Activated CD4-positive, alpha-beta T cell treated with anti-CD3 and anti-CD28 coated beads for 48 hours (primary cell): Measurements from ENCODE around the gene BCL11A.

ENCODE experiments used
- DNase-seq: peaks from one replicate; pipeline ENCODE4 v3.0.0-alpha.2; 2020

Gene BCL11A

DNA sequence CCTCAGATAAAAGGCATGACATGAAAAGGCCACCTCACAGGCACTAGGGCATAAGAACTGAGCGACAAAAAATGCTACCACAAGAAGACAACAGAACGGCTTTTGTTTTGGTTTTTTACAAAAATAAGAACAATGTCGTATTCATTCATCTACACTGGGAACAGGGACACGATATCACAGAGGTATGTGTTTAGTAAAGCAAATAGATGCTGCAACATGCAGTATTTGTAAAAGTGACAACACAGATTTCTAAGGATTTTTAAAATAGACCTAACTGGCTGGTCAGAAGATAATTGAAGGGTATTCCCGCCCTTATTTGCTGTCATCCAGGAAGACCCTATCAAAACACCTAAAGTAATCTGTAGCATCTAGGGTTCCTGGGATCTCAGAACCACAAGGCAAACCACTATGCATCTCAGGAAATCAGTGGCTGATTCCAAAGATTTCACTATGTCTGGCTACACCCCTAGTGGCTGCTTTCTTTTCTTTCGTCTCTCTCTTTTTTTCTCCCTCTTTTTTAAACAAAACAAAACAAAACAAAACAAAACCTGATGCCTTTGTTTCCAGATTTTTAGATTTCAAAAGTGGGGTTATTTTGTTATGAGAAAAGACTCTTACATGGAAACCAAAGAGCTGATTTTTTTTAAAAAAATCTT is 97.2 kb downstream of the BCL11A start:
- no peak for DNase-seq

DNA sequence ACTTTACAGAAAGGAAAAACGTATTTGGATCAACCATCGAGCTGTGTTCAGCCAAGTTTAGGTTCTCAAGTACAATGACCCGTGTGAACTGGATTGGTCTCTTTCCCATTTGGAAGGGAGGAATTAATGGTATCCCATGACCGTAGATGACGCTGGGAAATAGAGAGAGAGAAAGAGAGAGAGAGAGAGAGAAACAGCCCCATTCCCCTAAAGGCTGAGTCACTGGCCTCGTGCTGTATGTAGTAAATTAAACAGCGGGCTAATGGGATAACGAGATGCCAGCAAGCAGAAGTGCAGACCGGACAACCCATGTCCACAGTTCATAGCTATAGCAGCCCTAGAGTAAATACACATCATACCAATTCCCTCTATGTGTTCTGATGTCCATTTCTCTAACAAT is 99.6 kb downstream of the BCL11A start:
- DNase-seq: no peak

DNA sequence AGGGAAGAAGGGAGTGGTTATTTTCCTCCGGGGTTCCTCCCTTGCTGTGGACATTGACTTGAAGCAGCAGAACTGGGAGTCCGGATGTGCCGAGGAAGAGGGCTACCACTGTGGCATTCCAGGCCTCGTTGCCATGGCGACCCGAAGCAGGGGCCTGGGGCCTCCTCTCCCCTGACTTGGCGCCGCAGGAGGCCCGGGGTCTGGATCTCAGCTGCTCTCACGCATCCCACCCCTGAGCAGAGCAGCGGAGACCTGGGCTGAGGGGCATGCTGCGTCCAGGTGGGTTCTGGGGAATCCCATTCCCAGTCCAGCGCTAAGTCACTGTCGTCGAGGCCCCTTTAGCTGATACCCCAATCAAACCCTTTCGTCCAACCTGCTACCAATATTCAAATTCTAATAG is 100.2 kb downstream of the BCL11A start:
- DNase-seq: no peak

DNA sequence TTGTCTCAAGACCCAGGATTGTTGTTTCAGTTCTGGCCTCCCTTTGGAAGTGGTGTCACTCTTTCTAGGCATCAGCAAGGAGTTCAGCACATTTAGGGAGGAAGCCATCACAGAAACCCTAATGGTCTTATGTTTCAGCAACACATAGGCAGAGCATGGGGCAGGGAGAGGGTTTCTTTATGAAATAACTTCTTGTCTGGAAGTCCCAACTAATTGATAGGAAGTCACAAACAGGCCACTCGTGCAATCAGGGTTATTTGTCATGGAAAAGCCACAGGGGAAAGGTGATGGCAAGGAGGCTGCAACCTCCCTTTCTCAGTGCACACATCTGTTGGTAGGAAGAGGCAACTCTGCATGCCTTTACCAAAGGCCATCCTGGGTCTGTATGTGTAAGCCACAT is 103.0 kb downstream of the BCL11A start:
- DNase-seq: no peak

DNA sequence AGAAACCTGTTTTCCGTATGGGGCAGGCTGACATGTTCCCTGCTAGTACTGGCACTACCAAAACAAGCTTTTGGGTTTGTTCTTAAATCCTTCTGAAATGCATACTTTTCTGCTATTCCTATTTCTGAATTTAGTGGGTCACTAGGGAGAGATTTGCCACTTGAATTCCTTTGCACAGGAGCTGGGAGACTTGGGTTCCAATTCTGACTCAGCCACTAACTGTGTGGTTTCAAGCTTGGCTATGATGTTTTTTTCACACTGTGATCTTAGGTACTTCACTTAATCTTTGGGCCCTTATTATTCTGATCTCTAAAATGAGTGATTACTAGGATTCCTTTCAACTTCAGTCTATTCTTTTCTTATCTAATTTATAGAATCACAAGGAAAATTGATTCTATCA is 105.5 kb downstream of the BCL11A start:
- no peak for DNase-seq

DNA sequence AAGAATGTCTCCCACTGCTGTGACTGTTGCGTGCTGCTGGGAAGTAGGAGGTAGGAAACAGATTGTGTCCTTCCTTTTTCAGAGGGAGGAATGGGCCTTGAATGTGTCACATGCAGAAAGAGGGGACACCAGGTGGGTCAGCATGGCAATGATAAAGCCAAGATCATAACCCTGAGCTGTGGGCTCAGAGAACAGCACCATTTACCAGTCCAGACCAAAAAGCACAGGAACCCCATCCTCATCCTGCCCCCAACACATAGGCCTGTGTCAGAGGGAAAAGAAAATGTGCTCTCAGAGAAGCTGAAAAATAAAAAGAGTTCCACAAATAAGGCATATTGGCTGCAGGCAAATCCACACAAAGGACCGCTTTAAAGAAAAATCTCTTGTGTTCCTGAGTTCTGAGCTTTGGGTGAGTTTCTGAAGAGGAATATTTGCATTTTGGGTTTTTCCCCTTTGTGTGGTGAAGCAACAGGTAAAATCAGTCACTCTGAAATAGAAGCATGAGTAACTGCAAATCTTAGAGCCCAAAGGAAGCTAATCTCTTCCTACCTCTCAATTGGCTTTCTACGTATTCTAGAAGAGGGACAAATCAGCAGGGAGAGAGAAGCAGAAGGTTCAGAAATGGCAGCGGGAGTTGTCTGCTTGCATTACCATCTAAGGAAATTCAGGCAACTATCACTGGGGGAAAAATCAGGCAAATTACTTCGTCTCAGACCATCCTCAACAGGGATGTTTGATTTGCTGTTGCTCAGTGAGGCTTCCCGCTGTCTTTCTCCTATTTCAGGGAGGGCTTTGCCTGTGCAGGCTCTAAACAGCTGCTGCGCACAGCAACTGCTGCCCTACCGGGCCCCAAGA is 106.8 kb downstream of the BCL11A start:
- no peak for DNase-seq

DNA sequence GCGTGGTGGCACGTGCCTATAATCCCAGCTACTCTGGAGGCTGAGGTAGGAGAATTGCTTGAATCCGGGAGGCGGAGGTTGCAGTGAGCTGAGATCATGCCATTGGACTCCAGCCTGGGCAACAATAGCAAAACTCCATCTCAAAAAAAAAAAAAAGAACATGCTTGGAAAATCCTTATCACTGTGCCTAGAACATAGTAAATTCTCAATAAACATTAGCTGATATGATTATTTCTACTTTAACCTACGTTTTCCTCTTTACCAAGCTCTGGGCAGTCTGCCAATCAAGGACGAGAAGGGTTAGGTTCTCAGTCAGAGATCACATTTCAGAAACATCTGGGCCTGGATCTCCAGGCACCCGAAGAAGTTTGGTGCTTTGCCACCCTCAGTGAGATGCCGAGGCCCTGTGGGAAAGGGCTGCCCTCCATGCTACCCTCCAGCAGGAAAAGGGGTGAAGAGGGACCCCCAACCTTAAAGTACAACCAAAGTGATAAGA is 107.7 kb downstream of the BCL11A start:
- no peak for DNase-seq

DNA sequence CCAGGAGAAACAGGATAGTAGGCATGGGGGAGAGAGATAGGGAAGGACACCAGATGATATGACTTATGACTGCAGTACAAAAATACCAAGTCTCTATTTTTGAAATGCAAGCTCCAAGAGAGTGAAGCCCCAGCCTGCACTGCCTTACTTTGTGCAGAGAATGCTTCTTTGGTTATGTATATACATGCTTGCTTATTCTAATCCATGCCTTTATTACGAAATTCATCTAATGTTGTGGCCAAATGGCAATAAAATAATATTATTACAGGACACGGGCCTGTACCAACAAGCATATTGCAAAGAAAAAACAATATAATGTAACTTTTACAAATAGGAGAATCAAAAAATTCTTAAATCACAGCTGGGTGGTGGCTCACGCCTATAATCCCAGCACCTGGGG is 110.8 kb downstream of the BCL11A start:
- no peak for DNase-seq

DNA sequence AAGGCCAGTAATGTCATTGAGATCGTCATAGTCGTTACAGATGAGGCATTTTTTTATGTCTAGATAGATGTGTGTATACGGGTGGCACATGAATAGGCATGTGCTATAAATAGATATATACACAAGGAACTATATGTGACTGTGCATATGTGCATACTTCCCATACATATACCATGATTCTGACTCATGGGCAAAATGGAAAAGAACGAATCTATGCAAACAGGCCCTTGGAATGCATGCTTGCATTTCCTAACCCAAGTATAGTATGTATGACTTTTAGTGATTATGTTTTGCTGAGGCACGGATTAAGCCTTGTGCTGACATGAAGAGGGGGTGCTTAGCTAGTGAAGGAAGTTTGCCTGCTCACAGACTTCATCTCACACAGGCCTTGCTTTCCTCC is 111.7 kb downstream of the BCL11A start:
- DNase-seq: no peak

DNA sequence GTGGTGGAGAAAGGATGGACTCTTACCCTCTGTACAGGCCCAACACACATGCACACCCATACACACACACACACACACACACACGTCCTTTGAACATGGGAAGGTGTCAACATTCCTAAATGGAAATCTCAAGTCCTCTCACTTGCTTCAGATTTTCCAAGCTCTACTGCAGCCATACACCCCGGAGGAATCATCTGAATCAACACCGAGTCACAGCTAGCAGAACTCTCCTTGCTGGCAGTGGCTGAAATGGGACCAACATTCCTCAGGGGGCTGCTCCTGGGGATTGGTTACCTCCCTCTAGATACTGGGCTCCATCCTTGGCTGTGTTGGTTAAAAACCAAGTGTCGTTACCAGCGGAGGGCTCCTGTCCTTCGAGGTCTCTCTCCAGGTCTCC is 112.7 kb downstream of the BCL11A start:
- DNase-seq: no peak

DNA sequence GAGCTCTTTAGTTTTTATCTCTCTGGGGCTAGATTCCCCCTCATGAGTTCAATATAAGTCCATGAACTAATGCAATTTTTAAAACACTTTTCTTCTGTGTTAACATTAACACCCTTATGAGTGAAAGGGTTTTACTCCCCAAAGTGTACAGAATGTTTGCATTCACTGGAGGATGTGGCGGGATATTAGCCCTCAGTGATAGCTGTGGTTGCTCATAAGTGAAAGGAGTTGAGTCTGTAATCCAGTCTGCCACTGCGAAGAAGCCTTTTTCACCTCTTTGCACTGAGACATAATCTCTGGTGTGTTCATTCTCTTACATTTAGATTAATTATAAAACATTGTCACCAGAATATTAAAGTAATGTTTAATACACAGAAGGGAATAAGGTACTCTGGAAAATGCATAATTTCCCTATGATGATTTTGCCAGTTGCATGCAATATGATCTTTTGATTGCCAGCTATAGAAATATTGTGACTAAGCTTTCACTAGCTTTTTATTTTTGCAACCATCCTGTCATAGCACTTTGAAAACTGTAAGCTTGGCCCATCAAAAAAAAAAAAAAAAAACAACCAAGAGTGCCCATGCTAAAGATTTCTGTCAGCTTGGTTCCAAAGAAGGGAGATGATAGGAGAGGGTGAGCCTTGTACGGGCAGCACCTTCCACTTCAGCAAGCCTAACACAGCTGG is 113.2 kb downstream of the BCL11A start:
- DNase-seq: no peak

DNA sequence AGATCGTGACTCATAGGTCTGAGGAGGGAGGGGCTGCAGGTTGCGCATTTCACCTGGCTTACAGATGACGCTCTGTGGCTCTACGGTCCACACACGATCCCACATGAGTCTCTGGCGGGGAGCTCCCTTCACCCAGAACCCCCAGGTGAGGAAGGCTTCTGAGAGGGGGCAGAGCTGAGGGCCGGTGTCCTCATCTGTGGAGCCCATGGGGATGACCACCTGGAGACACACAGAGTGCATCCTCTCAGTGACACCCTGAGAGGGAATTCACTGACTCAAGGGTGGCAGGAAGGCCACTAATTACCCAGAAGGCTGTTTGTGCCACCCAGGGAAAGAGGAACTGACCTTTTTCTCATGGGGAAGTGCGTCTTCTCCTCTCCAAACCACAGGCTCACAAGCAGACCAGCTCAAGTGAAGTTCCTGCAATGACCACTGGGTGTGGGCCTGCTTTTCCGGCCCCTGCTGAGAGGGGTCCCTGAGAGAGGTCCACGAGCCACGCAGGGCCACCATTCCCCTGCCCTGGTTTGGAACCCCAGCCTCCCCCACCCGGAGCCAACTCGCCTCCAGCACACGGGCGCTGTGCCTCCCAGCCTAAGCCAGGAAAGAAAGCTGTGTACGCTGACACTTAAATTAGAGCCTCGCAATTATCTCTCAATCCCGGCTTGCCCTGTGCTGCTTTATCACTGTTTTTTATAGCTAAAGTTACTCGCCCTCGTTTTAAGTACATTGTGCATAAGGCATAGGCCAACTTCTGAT is 114.1 kb downstream of the BCL11A start:
- no peak for DNase-seq

DNA sequence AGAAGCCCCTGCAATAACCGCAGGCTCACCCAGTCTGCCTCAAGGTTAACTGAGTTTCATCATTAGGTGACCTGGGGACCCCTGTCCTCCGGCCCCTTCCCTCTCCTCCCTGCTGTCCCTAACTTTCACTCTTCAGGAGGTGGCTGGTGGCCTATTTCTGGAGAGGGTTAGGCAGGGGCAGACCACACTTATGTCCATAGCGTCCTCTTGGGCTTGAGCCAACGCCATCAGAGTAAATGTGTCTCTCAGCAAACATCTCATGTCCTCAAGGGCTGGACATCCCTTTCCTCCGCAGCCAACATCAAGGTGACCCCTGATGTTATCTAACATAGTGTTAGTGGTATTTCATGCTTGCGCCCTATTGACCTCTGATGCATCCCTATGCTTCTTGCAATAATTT is 114.8 kb downstream of the BCL11A start:
- DNase-seq: no peak

DNA sequence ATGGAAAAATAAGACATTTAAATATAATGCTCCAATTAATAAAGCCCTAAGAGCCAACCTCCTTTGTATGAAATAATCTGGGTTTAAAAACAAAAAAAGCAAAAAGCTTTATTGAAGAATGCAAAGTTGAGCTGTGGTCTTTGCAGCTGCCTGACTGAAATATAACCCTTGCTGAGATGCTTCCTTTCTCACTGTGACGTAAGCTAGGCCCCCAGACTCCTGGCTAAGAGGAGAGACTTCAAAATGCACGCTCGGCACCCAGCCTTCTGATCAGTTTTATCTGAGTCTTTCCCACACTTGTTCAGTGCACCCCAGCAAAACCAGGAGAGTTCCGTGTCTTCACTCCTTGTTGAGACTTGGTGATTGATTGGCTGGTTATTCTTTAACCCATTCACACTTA is 115.3 kb downstream of the BCL11A start:
- DNase-seq: no peak

DNA sequence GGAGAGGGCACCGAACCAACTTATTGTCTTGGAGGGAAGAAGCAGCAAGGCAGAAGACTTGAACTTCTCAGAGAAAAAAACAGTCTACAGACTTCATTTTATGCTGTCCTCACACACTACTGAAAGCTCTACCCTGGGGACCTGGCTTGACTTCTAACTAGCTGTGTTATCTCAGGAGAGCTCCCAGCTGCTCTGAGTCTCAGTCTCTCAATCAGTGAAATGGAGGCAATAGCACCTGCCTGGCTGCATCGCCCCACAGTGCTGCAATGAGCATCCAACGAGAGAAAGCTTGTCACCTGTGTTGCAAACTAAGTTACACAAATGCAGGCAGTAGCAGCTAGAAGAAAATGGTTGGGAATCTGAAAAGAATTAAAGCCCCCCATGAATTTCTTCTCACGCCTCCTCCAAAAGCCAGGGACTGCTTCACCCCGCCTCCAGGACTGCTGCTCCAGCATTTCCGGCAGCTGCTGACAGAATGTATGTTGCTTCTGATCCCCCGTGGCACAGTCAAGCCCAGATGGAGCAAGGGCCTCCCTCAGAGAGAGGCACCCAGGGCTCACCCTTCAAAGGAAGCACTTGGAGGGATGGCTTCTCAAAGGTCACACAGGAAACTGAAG is 116.3 kb downstream of the BCL11A start:
- no peak for DNase-seq

DNA sequence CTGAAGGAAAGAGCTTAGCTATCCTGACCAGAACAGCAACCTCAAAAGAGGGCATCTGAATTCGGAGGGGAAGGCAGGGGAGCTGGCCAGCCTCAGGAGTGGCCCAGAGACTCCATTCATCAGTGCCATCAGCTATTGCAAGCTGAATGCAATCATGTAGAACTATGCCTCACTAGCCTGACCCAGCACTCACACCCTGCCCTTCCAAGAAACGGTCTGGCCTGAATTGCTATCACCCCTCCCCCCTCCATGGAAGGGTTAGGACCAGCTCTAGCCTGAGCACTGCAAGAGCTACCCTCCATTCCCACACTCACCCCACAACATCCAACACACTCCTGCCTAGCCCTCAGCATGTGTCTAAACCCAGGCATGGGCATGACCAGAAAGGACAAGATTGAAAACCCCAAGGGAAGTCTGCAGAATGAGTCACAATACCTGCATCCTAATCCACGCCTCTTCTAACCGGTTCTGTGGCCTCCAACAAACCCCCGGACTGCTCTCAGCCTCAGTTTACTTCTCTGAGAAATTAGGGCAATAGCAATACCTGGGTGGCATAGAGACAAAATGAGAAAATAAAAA is 120.3 kb downstream of the BCL11A start:
- DNase-seq: no peak

DNA sequence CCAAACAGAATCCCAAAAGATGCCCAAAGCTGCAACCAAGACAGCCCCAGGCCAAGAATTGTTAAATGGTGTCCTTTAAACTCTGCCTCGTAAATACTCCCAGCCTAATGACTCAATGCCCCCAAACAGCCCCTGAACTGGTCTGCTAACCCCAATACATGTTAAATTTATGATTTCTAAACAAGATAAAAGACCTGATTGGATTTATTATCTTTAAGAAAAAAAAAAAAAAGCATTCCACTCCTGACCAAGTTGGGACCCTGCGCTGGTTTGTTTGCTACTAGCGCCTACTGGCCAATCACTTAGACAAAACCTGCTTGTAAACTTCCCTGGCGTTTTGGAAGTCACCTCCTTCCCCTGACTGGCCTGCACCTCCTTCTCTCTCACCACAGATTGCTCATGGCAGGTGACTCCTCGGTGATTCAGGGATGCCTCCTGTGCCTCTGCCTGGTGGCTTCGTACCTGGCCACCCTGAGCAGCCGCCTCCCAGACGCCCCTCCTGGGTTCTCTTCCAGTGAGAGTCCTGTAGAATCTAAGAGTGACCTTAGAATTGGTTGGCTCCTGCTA is 121.3 kb downstream of the BCL11A start:
- no peak for DNase-seq

DNA sequence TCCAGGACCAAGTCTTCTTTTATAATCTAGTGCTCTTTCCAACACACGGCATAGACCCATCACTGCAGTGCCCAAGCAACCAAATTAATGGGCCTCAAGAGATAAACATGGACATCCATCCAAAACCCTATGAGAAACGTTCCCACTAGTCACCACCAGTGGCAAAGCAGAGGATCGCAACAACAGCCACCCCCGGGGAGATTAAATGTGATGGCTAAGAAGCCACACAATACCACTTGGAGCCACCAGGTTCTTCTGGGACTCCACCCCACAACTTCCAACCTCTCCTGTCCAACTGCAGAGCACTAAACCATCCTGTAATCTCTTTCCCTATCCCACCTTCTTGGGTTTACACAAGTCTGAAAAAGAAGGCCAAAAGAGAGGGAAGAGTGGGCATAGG is 123.8 kb downstream of the BCL11A start:
- no peak for DNase-seq

DNA sequence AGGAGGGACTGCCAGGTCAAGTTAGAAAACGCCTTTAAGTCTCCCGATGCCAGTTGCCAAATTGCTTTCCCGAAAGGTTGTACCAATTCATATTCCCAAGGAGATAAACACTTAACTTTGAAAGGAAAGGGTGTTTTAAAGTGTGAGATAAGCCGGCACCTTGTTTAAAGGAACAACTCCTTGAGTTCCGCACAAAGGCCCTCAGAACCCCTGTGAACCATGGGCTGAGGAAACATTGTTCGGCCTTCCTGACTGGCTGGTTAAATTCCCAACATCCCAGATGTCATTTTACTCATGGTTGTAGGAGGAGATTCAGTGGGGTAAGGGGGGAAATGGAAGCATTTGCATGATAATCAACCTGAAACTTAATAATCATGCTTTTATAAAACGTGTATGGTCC is 126.6 kb downstream of the BCL11A start:
- DNase-seq: no peak

DNA sequence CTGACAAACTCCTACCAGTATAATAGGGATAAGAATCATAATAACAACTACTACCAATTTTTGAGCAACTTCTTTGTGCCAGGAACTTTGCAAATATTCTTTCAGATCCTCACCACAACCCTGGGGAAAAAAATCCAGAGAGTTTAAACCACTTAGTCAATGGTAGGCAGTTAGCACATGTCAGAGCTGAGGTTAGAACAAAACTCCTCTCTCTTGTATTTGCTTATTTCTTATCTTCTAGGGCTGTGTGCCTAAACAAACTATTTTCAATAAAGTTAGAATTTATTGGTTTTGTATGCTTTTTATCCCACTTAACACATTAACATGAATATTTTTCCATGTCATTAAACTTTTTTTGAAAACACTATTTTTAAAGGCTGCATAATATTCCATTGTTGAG is 127.1 kb downstream of the BCL11A start:
- no peak for DNase-seq

DNA sequence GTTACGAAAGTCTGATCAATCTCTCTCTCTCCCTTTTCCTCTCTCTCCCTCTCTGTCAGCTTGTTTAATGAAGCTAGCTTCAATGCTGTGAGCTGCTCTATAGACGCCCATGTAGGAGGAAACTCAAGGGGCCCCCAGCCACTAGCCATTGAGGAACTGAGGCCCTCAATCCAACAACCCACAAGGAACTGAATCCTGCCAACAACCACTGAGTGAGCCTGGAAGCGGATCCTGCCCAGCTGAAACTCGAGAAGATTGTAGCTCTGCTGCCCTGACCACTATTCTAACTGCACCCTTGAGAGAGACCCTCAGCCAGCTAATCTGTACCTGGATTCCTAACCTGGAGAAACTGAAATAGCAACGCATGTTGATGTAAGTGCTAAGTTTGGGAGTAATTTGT is 129.2 kb downstream of the BCL11A start:
- DNase-seq: no peak

DNA sequence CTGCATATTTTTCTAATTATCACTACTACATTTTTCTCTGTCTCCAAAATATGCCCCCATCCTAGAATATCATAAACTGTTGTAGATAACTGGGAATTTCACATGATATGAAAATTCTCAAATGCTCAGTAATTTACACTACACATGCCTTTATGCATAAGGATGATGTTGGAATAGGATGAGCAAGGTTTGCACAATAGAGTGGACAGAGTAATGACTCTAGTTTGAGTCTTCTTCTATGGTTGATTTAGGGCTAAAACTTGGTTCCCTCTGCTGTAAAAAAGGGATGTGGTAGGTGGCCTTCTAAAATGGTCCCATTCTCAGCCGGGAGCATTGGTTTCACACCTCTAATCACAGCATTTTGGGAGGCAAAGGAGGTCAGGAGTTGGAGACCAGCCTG is 129.9 kb downstream of the BCL11A start:
- no peak for DNase-seq
